HEK293 (cell line): ENCODE data around the gene CPNE1.
A peak's percentile ranks its signal among the peaks of the same experiment; 100 is the strongest.

Experiments
- GLIS2 ChIP-seq: fragments of 450-650 bp; formaldehyde crosslinking; IDR thresholded peaks from 2 replicates; pipeline ENCODE4 v1.5.1; 2016; ENCODE audit warnings: missing biosample characterization, missing genetic modification characterization
- ZBTB1 ChIP-seq: fragments of 450-650 bp; formaldehyde crosslinking; IDR thresholded peaks from 2 replicates; pipeline ENCODE4 v1.5.1; 2016; ENCODE audit warnings: missing biosample characterization, missing genetic modification characterization
- ZFP37 ChIP-seq: fragments of 450-650 bp; formaldehyde crosslinking; IDR thresholded peaks from 2 replicates; pipeline ENCODE4 v1.5.1; 2016; ENCODE audit warnings: missing biosample characterization, missing genetic modification characterization
- ZIC2 ChIP-seq: fragments of 450-650 bp; formaldehyde crosslinking; IDR thresholded peaks from 2 replicates; pipeline ENCODE4 v1.5.1; 2016; ENCODE audit warnings: missing biosample characterization, missing genetic modification characterization
- ZNF114 ChIP-seq: fragments of 450-650 bp; formaldehyde crosslinking; IDR thresholded peaks from 2 replicates; pipeline ENCODE4 v1.5.0; 2017; ENCODE audit warnings: missing biosample characterization, missing genetic modification characterization
- ZNF133 ChIP-seq: fragments of 450-650 bp; formaldehyde crosslinking; IDR thresholded peaks from 2 replicates; pipeline ENCODE4 v1.5.1; 2016; ENCODE audit warnings: missing biosample characterization, missing genetic modification characterization
- ZNF239 ChIP-seq: fragments of 450-650 bp; formaldehyde crosslinking; IDR thresholded peaks from 2 replicates; pipeline ENCODE4 v1.5.1; 2016; ENCODE audit warnings: missing biosample characterization, missing genetic modification characterization
- ZNF24 ChIP-seq: fragments of 450-650 bp; formaldehyde crosslinking; IDR thresholded peaks from 2 replicates; pipeline ENCODE4 v1.5.1; 2016; ENCODE audit warnings: missing biosample characterization, missing genetic modification characterization
- ZNF324 ChIP-seq: fragments of 450-650 bp; formaldehyde crosslinking; IDR thresholded peaks from 2 replicates; pipeline ENCODE4 v1.5.1; 2016; ENCODE audit warnings: missing biosample characterization, missing genetic modification characterization
- ZNF391 ChIP-seq: fragments of 450-650 bp; formaldehyde crosslinking; IDR thresholded peaks from 2 replicates; pipeline ENCODE4 v1.5.1; 2016; ENCODE audit warnings: low read depth, missing biosample characterization, missing genetic modification characterization, borderline replicate concordance
- ZNF501 ChIP-seq: fragments of 450-650 bp; formaldehyde crosslinking; IDR thresholded peaks from 2 replicates; pipeline ENCODE4 v1.5.1; 2016; ENCODE audit warnings: missing biosample characterization, missing genetic modification characterization
- ZNF664 ChIP-seq: fragments of 450-650 bp; formaldehyde crosslinking; IDR thresholded peaks from 2 replicates; pipeline ENCODE4 v1.5.1; 2016; ENCODE audit warnings: missing biosample characterization, missing genetic modification characterization
- ZNF701 ChIP-seq: fragments of 450-650 bp; formaldehyde crosslinking; IDR thresholded peaks from 2 replicates; pipeline ENCODE4 v1.5.1; 2016; ENCODE audit warnings: missing biosample characterization, missing genetic modification characterization
- ZNF768 ChIP-seq: fragments of 450-650 bp; formaldehyde crosslinking; IDR thresholded peaks from 2 replicates; pipeline ENCODE4 v1.5.1; 2018; ENCODE audit warnings: missing biosample characterization, mild to moderate bottlenecking, missing genetic modification characterization
- TF ChIP-seq, protein P1 (sequence below): fragments of 450-650 bp; formaldehyde crosslinking; IDR thresholded peaks from 2 replicates; pipeline ENCODE4 v1.5.1; 2017; ENCODE audit warnings: missing biosample characterization, mild to moderate bottlenecking, missing genetic modification characterization, moderate library complexity
- TF ChIP-seq, protein P2 (sequence below): fragments of 450-650 bp; formaldehyde crosslinking; IDR thresholded peaks from 2 replicates; pipeline ENCODE4 v1.5.1; 2017; ENCODE audit warnings: missing biosample characterization, missing genetic modification characterization
- TF ChIP-seq, protein P3 (sequence below): fragments of 450-650 bp; formaldehyde crosslinking; IDR thresholded peaks from 2 replicates; pipeline ENCODE4 v1.5.1; 2016; ENCODE audit warnings: missing biosample characterization, missing genetic modification characterization
- TF ChIP-seq, protein P4 (sequence below): fragments of 450-650 bp; formaldehyde crosslinking; IDR thresholded peaks from 2 replicates; pipeline ENCODE4 v1.5.1; 2016; ENCODE audit warnings: missing biosample characterization, missing genetic modification characterization
- TF ChIP-seq, protein P5 (sequence below): sonication (generic); formaldehyde crosslinking; IDR thresholded peaks from 2 replicates; pipeline ENCODE4 v1.8.1; 2022; ENCODE audit warnings: mild to moderate bottlenecking, moderate library complexity, missing genetic modification reagents
- TF ChIP-seq, protein P6 (sequence below): fragments of 450-650 bp; formaldehyde crosslinking; IDR thresholded peaks from 2 replicates; pipeline ENCODE4 v1.5.1; 2016; ENCODE audit warnings: missing biosample characterization, missing genetic modification characterization, borderline replicate concordance
- TF ChIP-seq, protein P7 (sequence below): fragments of 450-650 bp; formaldehyde crosslinking; IDR thresholded peaks from 2 replicates; pipeline ENCODE4 v1.5.1; 2016; ENCODE audit warnings: missing biosample characterization, missing genetic modification characterization
- TF ChIP-seq, protein P8 (sequence below): fragments of 450-650 bp; formaldehyde crosslinking; IDR thresholded peaks from 2 replicates; pipeline ENCODE4 v1.5.1; 2016; ENCODE audit warnings: missing biosample characterization, missing genetic modification characterization, low read depth

CPNE1 gene

DNA sequence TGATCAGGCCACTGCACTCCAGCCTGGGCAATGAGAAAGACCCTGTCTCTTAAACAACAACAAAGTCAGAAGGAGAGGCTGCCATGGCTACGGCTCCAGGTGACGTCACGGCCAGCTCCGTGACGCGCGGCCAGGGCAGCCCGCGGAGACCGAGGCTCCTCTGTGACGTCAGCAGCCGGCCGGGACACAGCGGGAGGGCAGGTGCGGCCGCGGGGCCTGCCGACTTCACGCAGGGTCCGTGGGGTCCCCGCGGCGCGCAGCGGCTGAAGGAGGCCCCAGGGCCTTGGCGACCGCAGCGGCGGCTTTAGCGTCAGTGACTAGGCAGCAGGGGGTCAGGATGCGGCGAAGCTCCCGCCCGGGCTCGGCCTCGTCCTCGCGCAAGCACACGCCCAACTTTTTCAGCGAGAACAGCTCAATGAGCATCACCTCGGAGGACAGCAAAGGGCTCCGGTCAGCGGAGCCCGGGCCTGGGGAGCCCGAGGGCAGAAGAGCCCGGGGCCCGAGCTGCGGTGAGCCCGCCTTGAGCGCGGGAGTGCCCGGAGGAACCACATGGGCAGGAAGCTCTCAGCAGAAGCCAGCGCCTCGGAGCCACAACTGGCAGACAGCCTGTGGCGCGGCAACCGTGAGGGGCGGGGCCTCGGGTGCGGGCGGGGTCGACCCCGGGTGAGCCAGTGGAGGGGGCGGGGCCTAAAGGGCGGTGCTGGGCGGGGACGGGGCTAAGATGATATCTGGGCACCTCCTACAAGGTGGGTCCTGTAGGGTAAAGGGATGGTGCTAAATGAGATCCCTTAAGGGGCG is 48.8 kb downstream of the CPNE1 start, which contains the start of gene SPAG4 (continued):
- TF ChIP-seq, protein P1, sequence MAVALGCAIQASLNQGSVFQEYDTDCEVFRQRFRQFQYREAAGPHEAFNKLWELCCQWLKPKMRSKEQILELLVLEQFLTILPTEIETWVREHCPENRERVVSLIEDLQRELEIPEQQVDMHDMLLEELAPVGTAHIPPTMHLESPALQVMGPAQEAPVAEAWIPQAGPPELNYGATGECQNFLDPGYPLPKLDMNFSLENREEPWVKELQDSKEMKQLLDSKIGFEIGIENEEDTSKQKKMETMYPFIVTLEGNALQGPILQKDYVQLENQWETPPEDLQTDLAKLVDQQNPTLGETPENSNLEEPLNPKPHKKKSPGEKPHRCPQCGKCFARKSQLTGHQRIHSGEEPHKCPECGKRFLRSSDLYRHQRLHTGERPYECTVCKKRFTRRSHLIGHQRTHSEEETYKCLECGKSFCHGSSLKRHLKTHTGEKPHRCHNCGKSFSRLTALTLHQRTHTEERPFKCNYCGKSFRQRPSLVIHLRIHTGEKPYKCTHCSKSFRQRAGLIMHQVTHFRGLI (tag by site-specific recombination): peak; percentile 80
- TF ChIP-seq ZNF501 (tag by site-specific recombination) (peak; percentile 76; the same call in 1 of the 2 replicates), ZNF133 (tag by site-specific recombination) (0 out of 2 replicates have a peak, but pooled peaks have one; percentile 32), GLIS2 (tag by site-specific recombination) (peak; percentile 93), ZIC2 (tag by site-specific recombination) (peak; percentile 99), ZNF701 (tag by site-specific recombination) (no peak), ZNF664 (no peak), ZNF114 (no peak), ZNF324 (tag by site-specific recombination) (peak; percentile 42; the same call in 1 of the 2 replicates), ZNF768 (tag by site-specific recombination) (no peak), ZNF239 (tag by site-specific recombination) (no peak), ZNF24 (peak; percentile 59; the same call in 1 of the 2 replicates), ZBTB1 (tag by site-specific recombination) (peak; percentile 77; the same call in 1 of the 2 replicates), ZFP37 (peak; percentile 52; the same call in 1 of the 2 replicates), ZNF391 (tag by site-specific recombination) (peak; percentile 62; the same call in 1 of the 2 replicates)
- TF ChIP-seq, protein P2, sequence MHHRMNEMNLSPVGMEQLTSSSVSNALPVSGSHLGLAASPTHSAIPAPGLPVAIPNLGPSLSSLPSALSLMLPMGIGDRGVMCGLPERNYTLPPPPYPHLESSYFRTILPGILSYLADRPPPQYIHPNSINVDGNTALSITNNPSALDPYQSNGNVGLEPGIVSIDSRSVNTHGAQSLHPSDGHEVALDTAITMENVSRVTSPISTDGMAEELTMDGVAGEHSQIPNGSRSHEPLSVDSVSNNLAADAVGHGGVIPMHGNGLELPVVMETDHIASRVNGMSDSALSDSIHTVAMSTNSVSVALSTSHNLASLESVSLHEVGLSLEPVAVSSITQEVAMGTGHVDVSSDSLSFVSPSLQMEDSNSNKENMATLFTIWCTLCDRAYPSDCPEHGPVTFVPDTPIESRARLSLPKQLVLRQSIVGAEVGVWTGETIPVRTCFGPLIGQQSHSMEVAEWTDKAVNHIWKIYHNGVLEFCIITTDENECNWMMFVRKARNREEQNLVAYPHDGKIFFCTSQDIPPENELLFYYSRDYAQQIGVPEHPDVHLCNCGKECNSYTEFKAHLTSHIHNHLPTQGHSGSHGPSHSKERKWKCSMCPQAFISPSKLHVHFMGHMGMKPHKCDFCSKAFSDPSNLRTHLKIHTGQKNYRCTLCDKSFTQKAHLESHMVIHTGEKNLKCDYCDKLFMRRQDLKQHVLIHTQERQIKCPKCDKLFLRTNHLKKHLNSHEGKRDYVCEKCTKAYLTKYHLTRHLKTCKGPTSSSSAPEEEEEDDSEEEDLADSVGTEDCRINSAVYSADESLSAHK: no peak; the same call in 1 of the 2 replicates
- TF ChIP-seq, protein P3, sequence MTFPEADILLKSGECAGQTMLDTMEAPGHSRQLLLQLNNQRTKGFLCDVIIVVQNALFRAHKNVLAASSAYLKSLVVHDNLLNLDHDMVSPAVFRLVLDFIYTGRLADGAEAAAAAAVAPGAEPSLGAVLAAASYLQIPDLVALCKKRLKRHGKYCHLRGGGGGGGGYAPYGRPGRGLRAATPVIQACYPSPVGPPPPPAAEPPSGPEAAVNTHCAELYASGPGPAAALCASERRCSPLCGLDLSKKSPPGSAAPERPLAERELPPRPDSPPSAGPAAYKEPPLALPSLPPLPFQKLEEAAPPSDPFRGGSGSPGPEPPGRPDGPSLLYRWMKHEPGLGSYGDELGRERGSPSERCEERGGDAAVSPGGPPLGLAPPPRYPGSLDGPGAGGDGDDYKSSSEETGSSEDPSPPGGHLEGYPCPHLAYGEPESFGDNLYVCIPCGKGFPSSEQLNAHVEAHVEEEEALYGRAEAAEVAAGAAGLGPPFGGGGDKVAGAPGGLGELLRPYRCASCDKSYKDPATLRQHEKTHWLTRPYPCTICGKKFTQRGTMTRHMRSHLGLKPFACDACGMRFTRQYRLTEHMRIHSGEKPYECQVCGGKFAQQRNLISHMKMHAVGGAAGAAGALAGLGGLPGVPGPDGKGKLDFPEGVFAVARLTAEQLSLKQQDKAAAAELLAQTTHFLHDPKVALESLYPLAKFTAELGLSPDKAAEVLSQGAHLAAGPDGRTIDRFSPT (tag by site-specific recombination): peak; percentile 64; the same call in 1 of the 2 replicates
- TF ChIP-seq, protein P4, sequence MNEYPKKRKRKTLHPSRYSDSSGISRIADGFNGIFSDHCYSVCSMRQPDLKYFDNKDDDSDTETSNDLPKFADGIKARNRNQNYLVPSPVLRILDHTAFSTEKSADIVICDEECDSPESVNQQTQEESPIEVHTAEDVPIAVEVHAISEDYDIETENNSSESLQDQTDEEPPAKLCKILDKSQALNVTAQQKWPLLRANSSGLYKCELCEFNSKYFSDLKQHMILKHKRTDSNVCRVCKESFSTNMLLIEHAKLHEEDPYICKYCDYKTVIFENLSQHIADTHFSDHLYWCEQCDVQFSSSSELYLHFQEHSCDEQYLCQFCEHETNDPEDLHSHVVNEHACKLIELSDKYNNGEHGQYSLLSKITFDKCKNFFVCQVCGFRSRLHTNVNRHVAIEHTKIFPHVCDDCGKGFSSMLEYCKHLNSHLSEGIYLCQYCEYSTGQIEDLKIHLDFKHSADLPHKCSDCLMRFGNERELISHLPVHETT (tag by site-specific recombination): no peak; the same call in 1 of the 2 replicates
- TF ChIP-seq, protein P5, sequence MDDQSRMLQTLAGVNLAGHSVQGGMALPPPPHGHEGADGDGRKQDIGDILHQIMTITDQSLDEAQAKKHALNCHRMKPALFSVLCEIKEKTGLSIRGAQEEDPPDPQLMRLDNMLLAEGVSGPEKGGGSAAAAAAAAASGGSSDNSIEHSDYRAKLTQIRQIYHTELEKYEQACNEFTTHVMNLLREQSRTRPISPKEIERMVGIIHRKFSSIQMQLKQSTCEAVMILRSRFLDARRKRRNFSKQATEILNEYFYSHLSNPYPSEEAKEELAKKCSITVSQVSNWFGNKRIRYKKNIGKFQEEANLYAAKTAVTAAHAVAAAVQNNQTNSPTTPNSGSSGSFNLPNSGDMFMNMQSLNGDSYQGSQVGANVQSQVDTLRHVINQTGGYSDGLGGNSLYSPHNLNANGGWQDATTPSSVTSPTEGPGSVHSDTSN: peak; percentile 71; the same call in 1 of the 2 replicates
- TF ChIP-seq, protein P6, sequence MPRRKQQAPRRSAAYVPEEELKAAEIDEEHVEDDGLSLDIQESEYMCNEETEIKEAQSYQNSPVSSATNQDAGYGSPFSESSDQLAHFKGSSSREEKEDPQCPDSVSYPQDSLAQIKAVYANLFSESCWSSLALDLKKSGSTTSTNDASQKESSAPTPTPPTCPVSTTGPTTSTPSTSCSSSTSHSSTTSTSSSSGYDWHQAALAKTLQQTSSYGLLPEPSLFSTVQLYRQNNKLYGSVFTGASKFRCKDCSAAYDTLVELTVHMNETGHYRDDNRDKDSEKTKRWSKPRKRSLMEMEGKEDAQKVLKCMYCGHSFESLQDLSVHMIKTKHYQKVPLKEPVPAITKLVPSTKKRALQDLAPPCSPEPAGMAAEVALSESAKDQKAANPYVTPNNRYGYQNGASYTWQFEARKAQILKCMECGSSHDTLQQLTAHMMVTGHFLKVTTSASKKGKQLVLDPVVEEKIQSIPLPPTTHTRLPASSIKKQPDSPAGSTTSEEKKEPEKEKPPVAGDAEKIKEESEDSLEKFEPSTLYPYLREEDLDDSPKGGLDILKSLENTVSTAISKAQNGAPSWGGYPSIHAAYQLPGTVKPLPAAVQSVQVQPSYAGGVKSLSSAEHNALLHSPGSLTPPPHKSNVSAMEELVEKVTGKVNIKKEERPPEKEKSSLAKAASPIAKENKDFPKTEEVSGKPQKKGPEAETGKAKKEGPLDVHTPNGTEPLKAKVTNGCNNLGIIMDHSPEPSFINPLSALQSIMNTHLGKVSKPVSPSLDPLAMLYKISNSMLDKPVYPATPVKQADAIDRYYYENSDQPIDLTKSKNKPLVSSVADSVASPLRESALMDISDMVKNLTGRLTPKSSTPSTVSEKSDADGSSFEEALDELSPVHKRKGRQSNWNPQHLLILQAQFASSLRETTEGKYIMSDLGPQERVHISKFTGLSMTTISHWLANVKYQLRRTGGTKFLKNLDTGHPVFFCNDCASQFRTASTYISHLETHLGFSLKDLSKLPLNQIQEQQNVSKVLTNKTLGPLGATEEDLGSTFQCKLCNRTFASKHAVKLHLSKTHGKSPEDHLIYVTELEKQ (tag by site-specific recombination): peak; percentile 26; the same call in 1 of the 2 replicates
- TF ChIP-seq, protein P7, sequence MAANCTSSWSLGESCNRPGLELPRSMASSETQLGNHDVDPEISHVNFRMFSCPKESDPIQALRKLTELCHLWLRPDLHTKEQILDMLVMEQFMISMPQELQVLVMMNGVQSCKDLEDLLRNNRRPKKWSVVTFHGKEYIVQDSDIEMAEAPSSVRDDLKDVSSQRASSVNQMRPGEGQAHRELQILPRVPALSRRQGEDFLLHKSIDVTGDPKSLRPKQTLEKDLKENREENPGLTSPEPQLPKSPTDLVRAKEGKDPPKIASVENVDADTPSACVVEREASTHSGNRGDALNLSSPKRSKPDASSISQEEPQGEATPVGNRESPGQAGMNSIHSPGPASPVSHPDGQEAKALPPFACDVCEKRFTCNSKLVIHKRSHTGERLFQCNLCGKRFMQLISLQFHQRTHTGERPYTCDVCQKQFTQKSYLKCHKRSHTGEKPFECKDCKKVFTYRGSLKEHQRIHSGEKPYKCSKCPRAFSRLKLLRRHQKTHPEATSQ (tag by site-specific recombination): peak; percentile 95
- TF ChIP-seq, protein P8, sequence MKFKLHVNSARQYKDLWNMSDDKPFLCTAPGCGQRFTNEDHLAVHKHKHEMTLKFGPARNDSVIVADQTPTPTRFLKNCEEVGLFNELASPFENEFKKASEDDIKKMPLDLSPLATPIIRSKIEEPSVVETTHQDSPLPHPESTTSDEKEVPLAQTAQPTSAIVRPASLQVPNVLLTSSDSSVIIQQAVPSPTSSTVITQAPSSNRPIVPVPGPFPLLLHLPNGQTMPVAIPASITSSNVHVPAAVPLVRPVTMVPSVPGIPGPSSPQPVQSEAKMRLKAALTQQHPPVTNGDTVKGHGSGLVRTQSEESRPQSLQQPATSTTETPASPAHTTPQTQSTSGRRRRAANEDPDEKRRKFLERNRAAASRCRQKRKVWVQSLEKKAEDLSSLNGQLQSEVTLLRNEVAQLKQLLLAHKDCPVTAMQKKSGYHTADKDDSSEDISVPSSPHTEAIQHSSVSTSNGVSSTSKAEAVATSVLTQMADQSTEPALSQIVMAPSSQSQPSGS: peak; percentile 98
